Measurements from ENCODE around the gene OR52E2. TPM values are rescaled to one million over a fixed set of nuclear protein-coding genes. Genes with fewer than 3 reads are reported as not detected.

OR52E2 gene
- total RNA-seq (2013) = not detected
- polyA plus RNA-seq (not detected), polyA minus RNA-seq (not detected in 2 replicates), total RNA-seq (0 to 0.35 (median 0) reads per million in 11 experiments)

- Mint-ChIP-seq H3K9me3 (peaks cover 0 to 3% (median 0%) of the 10 kb centered on the region in 7 donors), H3K4me1 (no peaks in the 10 kb centered on the region), H3K36me3 (no peaks in the 10 kb centered on the region), H3K4me3 (no peak within 1 kb of the TSS), H3K27ac (no peak within 1 kb of the TSS), H3K27me3 (ENCODE audit: low read depth in 3 of 3) (peaks cover 0 to 2% (median 0%) of the 10 kb centered on the region in 3 donors)
- intact Hi-C loops (cut with micrococcal nuclease) = no loop called here
- Histone ChIP-seq H4K20me1 (ENCODE audit: insufficient read depth, low read length) (no peaks in the 10 kb centered on the region), H3K4me2 (replicated peaks; ENCODE audit: extremely low read depth, low read length, poor library complexity, severe bottlenecking) (no peak within 1 kb of the TSS), H2AFZ (ENCODE audit: insufficient read depth, low read depth, low read length, poor library complexity, severe bottlenecking) (no peak within 1 kb of the TSS), H3K9ac (ENCODE audit: insufficient read depth, low read length, poor library complexity, severe bottlenecking) (no peak within 1 kb of the TSS), H3K4me1 (ENCODE audit: control insufficient read depth in 1 of 2, insufficient read depth in 2 of 2, low read length in 2 of 2) (no peaks in the 10 kb centered on the region), H3K4me3 (replicated peaks in 1 of 3; ENCODE audit: low read depth in 2 of 3, low read length in 3 of 3) (no peak within 1 kb of the TSS), H3K9me3 (replicated peaks in 1 of 2; ENCODE audit: control insufficient read depth in 1 of 2, insufficient read depth in 1 of 2, low read length in 2 of 2) (no peaks in the 10 kb centered on the region), H3K36me3 (replicated peaks in 1 of 2; ENCODE audit: control insufficient read depth in 1 of 2, insufficient read depth in 2 of 2, low read length in 2 of 2) (no peaks in the 10 kb centered on the region), H3K27me3 (ENCODE audit: control insufficient read depth in 2 of 2, insufficient read depth in 2 of 2, low read length in 2 of 2) (no peaks in the 10 kb centered on the region), H3K79me2 (ENCODE audit: insufficient read depth, low read length) (no peaks in the 10 kb centered on the region), H3K27ac (ENCODE audit: low read depth in 1 of 2, low read length in 2 of 2) (no peak within 1 kb of the TSS)
- no peak for DNase-seq
- no peak for TF ChIP-seq CTCF (IDR thresholded peaks at IDR 0.05)
- WGBS (ENCODE audit: insufficient coverage) = 100% methylated on average over 1 of the region's 3 CpGs
Observed at GRCh38 chr11:5059391-5059790, at the start of gene OR52E2. Gene OR52E2 (minus strand): TSS chr11:5059627. CDS start chr11:5059627, 0 bp downstream.

GRCh38 chr11:5107285-5107684 lies 47.9 kb upstream of the OR52E2 start:
- Mint-ChIP-seq H3K36me3 (no peaks in the 10 kb centered on the region), H3K4me3 (no peak overlapping the region), H3K27me3 (ENCODE audit: low read depth in 3 of 3) (peaks cover 0 to 2% (median 0%) of the 10 kb centered on the region in 3 donors), H3K4me1 (no peaks in the 10 kb centered on the region), H3K9me3 (no peaks in the 10 kb centered on the region), H3K27ac (no peak overlapping the region)
- Histone ChIP-seq H3K9ac (ENCODE audit: insufficient read depth, low read length, poor library complexity, severe bottlenecking) (no peak overlapping the region), H3K4me1 (ENCODE audit: control insufficient read depth in 1 of 2, insufficient read depth in 2 of 2, low read length in 2 of 2) (no peaks in the 10 kb centered on the region), H3K36me3 (replicated peaks in 1 of 2; ENCODE audit: control insufficient read depth in 1 of 2, insufficient read depth in 2 of 2, low read length in 2 of 2) (no peaks in the 10 kb centered on the region), H3K9me3 (replicated peaks in 1 of 2; ENCODE audit: control insufficient read depth in 1 of 2, insufficient read depth in 1 of 2, low read length in 2 of 2) (no peaks in the 10 kb centered on the region), H4K20me1 (ENCODE audit: insufficient read depth, low read length) (no peaks in the 10 kb centered on the region), H3K4me2 (replicated peaks; ENCODE audit: extremely low read depth, low read length, poor library complexity, severe bottlenecking) (no peak overlapping the region), H3K27me3 (ENCODE audit: control insufficient read depth in 2 of 2, insufficient read depth in 2 of 2, low read length in 2 of 2) (no peaks in the 10 kb centered on the region), H3K4me3 (replicated peaks in 1 of 3; ENCODE audit: low read depth in 2 of 3, low read length in 3 of 3) (no peak overlapping the region), H3K79me2 (ENCODE audit: insufficient read depth, low read length) (no peaks in the 10 kb centered on the region), H3K27ac (ENCODE audit: low read depth in 1 of 2, low read length in 2 of 2) (no peak overlapping the region), H2AFZ (ENCODE audit: insufficient read depth, low read depth, low read length, poor library complexity, severe bottlenecking) (no peak overlapping the region)
- 80% methylated on average over 2 of the region's 3 CpGs for WGBS (ENCODE audit: insufficient coverage)
- no peak for TF ChIP-seq CTCF (IDR thresholded peaks at IDR 0.05)
- intact Hi-C loops (cut with micrococcal nuclease) = no loop called here
- DNase-seq = no peak

Measured in CD14-positive monocyte (primary cell).